SU-DHL-6 (cell line): ENCODE results near the gene CTAGE1.

ENCODE experiments used
- CTCF ChIP-seq: fragments of 200-600 bp; sonication (generic); IDR thresholded peaks from one replicate; pipeline ENCODE4 v1.5.1; 2017; ENCODE audit warnings: antibody characterized with exemption, mild to moderate bottlenecking, low read length, moderate library complexity; ENCODE audit not compliant: insufficient read depth, poor library complexity, severe bottlenecking
- EZH2phosphoT487 ChIP-seq: fragments of 200-600 bp; sonication (generic), shearing (Covaris generic); conservative IDR thresholded peaks from 2 replicates; pipeline ENCODE4 v1.6.1; 2018; ENCODE audit warnings: mild to moderate bottlenecking, antibody characterized with exemption, low read length, moderate library complexity, mixed read lengths

GRCh38 chr18:22409445-22409844 lies 8.3 kb downstream of the CTAGE1 start:
- TF ChIP-seq CTCF (no peak), EZH2phosphoT487 (no peak)
